HG03060 (cell line): ENCODE measurements around the gene SPRED2.

Experiments
- ATAC-seq: cut with Tn5 transposase; IDR thresholded peaks from one replicate; pipeline ENCODE4 v1.9.1; 2021; ENCODE audit warnings: low read depth, moderate number of reproducible peaks; ENCODE audit not compliant: unreplicated experiment

The SPRED2 gene

DNA sequence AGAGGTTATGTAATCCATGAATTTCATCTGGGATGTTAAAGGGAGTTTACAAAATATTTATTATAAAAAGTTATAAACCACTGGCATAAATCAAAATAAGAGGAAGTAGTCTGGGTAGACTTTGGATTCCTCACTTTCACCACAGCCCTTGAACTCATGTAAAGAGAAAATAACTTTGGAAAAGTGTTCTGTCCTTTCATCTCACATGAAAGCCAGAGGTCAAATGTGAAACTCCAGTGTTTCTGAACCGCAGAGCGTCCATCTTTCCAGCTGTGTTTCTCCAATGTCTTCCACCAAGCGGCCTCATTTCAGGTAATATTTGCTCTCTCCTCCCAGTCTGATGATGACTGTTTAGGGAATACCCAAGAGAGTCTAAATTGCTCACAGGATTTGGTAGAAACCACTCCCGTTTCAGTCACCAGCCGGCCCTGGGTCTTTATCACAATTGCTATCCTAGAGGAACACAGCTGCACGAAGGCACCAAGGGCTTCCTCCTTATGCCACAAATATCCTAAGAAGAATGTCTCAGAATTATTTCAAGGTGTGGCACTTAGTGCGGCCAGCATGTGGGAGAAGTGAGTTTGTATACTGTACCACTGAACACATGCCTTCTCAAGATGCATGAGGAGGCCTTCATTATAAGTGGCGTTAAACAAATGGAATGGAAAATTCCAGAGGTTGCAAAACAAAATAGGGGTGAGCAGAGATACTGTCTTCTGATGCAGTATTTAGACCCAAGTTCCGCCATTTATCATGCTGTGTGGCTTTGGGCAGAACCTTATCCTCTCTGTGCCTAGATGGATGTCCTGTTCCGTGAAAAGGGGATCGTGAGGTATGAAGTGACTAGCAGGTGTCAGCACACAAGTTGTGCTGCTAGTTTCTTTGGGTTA, 140.9 kb downstream of the SPRED2 start:
- no peak for ATAC-seq

DNA sequence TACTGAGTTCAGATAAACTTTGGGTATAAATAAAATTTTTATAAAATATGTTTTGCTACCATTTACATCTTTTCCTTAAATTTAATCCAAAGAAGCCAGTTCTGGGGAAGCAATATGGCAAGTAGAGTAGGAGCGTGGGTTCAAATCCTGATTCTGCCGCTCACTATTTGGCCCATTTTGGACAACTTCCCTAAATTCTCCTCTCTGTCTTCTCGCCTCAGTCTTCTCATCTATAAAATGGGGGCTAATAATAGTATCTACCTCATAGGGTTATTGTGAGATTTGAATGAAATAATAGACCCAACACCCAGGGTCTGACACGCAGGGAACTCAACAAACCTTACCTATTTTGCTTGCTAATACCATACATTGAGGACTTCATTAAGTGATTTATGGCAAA, 145.0 kb downstream of the SPRED2 start:
- no peak for ATAC-seq

DNA sequence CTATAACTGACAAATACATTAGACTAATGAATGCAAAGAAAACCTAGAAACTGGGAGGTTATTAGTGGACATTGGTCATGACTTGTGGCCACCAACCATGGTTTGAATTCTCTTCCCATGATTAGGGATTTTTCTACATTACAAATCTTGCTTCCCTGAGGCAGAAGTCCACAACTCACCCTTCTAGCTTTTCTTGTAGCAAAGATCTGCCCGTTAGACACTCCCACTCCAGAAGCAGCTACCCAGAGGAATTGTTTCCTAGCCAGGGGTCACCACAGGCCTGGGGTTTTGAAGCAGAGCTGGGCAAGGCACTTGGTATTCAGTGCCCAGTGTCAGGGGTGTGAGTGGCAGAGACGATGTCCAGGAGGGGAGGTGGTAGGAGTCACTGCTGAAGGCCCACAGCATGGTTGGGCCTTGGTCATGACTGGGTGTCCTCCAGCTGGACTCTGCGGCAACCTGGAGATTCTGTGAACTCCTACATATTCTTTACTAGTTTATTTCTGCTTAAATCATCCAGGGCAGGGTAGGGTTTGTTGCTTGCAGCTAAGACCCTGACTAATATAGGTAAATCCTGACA, 149.8 kb downstream of the SPRED2 start:
- no peak for ATAC-seq

DNA sequence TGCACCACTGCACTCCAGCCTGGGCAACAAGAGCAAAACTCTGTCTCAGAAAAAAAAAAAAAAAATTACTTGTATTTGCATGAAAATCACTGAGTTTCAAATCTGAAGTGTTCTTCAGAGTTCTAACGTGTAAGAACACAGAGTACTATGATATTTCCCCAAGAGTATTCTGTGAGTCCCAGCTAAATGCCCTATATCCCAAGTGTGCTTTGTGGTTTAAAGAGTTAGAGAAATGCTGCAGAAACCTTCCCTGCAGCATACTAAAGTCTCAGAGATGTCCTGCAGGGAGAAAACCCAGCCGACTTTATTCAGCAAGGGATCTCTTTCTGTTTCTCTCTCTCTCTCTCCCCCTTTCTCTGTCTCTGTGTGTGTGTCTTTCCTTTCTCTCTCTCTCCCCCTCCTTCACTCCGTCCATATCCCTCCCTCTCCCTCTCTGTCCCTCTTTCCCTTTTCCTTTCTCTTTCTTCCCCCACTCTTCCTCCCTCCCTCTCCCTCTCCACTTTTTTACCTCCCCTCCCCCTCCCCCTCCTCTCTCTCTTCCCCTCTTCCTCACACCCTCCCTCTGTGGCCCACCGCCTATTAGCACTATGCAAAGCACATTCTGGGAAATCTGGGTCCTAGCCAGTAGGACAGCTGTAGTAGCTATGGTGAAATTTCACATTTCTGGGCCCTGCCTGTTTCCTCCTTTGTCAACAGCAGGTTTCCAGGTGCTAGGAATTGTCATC, 150.6 kb downstream of the SPRED2 start:
- ATAC-seq: no peak

DNA sequence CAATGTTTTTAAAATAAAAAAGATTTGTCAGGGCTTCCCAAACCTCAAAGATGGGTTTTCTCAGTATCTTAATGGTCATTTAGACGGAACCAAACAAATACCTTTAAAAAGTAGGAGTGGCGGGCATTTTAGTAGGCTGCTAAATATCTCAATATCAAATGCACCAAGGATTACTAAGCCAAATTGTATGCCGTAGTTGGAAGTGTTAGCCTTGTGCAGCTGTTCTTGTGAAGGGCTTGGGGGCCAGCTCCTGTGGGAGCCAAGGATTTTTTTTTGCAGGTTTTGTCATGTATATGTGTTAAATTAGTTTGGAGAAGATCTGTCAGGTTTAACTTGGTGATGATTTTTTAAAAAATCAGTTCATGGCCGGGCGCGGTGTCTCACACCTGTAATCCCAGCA, 152.6 kb downstream of the SPRED2 start:
- no peak for ATAC-seq

DNA sequence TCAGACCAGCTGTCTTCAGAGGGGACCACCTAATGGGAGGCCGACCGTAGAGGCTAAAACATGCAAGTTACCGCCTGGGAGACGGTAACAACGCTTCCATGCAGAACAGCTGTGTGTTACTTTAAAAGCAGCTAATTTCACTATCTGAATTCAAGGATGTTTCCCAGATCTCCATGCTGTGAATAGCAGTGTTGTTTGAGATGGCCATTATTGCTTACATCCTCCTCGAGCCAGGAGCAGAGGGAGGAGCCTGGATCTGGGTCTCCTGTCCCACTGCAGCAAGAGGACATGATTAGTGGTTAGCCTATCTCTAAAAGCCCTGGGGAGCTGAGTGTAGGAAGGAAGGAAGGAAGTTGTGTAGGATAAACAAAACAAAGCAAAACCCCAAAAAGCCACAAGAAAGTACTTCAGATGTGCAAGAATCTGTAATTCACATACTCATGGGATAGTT, 153.8 kb downstream of the SPRED2 start:
- no peak for ATAC-seq

DNA sequence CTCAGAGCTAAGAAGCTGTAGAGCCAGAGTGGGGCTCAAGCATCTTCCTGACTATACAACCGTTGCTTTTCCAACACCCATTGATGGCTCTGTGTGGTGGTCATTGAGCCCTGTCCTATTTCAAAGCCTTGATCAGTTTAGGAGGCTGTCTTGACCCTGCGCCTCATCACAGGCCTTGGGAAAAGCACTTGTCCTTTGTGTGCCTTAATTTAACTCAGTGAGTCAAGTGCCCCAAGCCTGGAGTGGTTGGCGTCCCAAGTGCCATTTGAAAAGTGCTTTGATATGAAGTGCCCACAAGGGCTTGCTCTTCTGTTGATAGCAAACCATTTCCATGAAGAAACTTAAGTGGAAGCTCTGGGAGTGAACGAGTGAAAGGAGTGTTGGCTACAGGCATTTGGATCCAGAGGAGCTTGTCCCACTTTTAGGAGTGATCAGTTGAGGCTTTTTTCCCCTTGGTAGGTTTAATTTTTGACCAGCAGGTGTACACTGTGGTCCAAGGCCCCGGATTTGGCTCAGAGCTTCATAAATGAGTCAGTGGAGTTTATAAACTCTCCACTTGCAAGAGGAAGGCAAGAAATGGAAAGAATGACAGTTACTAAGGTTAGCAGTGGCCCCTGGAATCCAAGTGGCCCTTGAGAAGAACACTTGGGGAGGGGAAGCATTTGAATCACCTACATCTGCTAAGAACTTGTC, 154.5 kb downstream of the SPRED2 start:
- ATAC-seq: no peak

DNA sequence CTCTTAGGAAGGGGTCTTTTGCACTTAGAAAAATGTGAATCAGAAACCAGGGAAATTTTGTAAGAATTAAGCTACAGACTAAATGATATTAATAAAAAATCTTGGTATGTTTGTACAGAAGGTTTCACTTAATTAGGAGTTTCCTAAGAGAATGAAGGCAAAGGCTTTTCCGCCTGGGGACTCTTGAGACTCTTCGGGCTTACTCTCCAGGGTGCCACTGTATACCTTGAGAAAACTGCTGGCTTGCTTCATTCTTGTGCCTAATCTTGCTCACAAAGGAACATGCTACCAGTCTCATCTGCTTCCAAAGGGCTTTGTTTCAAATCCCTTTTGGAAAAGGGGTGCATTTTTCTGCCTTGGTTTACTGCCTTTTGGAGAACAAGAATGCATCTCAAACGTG, 155.3 kb downstream of the SPRED2 start:
- no peak for ATAC-seq

DNA sequence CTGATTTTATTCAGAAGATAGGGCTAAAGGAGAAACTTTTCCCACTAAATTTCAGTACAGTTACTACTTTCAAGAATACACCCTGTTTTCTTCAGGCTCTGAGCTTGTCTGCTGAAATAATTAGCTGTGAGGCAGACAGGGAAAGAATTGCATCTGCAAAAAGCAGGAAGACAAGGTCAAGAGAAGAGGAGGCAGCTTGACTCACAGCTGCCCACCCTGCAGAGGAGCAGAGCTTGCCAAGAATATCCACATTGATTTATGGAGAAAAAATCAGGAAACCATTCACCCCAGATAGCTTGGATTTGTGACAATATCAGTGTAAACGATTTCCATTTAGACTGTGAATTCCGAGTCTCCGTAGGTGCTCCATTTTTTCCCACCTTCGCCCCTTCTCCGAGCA, 155.8 kb downstream of the SPRED2 start:
- ATAC-seq: no peak

DNA sequence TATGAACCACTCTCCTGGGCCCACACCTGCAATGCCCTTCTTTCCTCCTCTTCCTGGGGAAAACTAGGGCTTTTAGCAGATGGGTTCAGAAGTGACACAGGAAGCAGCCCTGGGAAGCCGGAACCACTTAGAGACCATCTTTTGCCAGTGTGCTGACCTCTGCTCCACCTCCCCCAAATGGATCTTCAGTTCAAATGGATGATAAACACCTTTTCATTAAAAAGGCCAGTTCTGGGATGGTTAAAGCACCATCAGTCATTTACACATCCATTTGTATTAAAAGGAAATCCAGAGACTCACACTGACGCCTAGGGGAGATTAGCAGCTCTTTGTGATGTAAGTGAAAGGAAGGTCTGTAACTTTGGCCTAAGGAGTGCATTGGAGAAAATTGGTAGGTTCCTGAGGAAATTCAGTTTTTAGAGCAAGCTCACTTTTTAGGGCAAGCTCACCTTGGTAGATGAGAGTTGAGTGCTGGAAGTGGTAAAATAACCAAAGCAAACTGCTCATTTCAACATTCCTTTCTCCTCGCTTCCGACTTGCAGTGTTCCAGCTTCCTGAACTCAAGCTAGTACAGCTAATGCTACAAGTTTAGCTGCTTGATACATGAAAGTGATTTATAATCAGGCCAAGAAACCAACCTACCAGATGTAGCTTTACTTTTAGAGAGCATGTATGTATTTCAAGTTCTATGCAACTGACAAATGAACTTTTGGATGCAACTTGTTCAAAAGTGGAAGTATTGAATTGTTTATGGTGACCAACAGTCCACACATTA, 157.1 kb downstream of the SPRED2 start:
- no peak for ATAC-seq

DNA sequence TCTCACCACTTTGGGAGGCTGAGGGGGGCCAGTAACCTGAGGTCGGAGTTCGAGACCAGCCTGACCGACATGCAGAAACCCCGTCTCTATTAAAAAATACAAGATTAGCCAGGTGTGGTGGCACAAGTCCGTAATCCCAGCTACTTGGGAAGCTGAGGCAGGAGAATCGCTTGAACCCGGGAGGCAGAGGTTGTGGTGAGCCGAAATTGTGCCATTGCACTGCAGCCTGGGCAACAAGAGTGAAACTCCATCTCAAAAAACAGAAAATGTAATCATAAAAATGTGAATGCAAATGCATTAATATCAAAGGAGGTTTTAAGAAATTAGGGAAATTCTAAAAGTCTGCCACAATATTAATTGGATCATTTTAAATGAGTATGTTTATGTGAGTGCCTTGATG, 159.1 kb downstream of the SPRED2 start:
- no peak for ATAC-seq

DNA sequence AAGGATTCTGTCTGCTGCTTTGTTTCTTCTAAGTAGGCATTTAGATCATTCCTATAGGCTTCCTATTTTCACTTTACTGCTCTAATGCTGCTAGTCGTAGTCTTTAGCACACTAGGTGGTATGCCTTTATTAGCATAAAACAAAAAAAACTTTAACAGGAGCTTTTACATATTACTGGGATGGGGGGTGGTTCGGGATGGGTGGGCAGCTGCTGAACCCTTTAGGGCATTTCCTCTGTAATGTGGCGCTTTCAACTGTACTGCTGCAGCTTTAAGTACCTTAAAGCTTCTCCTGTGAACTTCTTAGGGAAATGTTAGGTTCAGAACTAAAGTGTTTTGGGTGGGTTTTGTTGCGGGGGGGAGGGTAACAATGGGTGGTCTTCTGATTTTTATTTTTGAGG, 163.4 kb downstream of the SPRED2 start:
- no peak for ATAC-seq

DNA sequence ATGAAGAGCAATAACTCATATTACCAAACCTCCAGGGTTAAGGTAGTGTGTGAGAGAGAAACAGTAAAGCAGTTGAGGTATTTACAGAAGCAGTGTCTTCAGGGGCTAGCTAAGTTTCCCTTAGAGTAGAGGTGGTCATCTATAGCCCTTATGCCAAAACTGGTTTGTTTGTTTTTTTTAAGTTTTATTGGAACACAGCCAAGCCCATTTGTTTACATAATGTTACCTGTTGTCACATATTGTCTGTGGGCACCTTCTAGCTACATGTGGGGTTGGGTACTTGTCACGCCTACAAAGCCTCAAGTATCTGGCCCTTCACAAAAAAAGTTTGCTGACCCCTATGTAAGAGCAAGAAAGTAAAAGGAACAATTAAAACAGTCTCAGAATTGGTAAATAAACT, 165.4 kb downstream of the SPRED2 start:
- ATAC-seq: no peak

DNA sequence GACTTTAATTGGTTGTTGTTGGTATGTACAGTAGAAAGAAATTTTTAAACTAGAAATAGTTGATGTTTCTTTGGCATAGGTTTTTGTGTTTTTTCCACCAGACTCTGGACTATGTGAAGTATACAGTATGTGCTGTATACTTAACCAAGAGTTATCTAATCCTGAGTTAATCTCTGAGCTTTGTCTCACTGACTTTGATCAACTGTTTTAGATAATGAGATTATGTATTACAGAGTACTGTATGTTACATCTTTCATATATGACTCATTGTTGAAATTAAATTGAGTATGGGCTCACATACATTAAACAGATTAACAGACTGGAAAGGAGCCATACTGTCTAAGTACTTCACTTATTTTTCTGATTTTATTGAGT, 166.7 kb downstream of the SPRED2 start:
- no peak for ATAC-seq

DNA sequence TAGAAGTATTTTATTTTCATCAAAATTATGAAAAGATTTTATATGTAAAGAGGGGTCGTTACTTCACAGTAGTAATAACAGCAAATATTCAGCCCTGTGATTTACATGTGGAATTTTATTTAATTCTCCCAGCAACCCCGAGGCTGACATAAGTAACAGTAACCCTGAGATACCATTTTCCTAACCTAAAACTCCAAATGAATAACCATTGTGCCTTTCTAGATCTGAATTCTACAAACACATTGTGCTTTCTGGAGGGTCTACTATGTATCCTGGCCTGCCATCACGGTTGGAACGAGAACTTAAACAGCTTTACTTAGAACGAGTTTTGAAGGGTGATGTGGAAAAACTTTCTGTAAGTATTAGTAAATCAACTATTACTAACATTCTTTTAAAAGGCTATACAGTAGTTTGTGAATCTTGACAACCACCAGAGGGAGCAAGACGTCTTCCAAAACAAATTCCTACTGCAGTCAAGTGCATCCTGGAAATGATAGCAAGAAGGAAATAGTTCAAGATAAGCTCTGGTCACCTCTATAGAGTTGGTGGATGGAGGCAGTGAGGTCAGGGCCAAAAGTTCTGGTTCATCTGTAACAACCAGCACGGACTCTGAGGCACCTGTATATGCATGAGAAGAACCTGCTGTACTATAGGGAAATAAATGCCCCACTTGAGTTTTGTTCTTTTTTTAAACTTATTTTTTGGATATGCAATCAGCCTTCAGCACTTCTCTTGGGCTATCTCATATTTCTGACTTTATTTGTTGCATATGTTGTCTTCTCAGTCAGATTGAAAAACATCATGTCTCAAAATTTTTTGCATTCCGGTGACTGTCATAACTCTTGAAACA, 167.4 kb downstream of the SPRED2 start:
- no peak for ATAC-seq

DNA sequence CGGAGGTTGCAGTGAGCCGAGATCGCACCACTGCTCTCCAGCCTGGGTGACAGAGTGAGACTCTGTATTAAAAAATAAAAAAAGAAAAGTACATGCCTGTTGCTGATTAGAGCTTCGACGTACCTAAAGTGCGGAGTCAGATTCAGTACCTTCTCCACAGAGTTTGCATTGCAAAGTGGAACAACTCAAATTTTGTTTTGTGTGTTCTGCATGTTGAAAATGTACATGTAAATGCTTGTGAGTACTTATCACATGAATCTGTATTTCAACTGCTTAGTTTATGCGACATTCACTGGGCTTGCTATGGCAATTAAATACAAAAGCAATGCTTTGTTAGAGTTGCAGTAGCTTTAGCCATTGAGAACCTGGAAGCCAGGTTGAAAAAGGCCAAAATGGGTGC, 168.4 kb downstream of the SPRED2 start:
- ATAC-seq: no peak

DNA sequence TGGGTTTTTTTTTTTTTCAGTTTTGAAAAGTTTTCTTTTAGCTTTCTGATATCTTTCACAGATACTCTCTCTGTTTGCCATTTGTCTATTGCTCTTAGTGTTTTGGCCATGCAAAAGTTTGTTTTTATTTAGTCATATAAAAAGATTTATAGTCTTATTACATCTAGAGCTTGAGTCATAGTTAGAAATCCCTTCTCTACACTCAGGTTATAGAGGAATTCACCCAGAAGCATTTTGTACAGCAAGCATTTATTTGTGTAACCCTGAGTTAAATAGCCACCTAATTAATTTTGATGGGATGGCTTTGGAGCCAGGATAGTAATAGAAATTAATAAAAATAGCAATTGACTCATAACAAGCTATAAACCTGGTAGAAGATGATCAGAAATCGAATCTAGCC, 169.1 kb downstream of the SPRED2 start:
- ATAC-seq: no peak

DNA sequence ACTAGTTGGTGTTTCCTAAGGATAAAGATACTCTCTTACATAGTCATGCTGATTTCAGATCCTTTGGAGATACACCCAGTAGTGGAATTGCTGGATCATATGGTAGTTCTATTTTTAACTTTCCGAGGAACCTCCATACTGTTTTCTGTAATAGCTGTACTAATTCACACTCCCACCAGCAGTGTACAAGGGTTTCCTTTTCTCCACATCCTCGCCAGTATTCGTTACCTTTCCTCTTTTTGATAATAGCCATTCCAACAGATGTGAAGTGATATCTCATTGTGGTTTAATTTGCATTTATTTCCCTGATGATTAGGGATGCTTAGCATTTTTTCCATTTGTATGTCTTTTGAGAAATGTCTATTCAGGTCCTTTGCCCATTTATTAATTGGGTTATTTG, 170.7 kb downstream of the SPRED2 start:
- ATAC-seq: no peak
